WTC11 (cell line): ENCODE results near the gene CNPY3.

Experiments used
- CREB1 ChIP-seq: sonication (generic); formaldehyde crosslinking; IDR thresholded peaks from 2 replicates; pipeline ENCODE4 v1.8.0; 2023; ENCODE audit warnings: mild to moderate bottlenecking, missing genetic modification reagents
- SP1 ChIP-seq: sonication (generic); formaldehyde crosslinking; conservative IDR thresholded peaks from 2 replicates; pipeline ENCODE4 v1.8.1; 2022; ENCODE audit warnings: missing genetic modification reagents
- TF ChIP-seq, protein P1 (sequence below): fragments of 250-450 bp; sonication (Bioruptor Pico); conservative IDR thresholded peaks from 2 replicates; pipeline ENCODE4 v1.9.0; 2021; ENCODE audit warnings: mild to moderate bottlenecking
- TF ChIP-seq, protein P2 (sequence below): fragments of 200-600 bp; IDR thresholded peaks from 2 replicates; pipeline ENCODE4 v1.8.0; 2022; ENCODE audit warnings: antibody characterized with exemption
- TF ChIP-seq, protein P3 (sequence below): sonication (generic); formaldehyde crosslinking; IDR thresholded peaks from 2 replicates; pipeline ENCODE4 v1.8.0; 2022; ENCODE audit warnings: mild to moderate bottlenecking, missing genetic modification reagents

DNA sequence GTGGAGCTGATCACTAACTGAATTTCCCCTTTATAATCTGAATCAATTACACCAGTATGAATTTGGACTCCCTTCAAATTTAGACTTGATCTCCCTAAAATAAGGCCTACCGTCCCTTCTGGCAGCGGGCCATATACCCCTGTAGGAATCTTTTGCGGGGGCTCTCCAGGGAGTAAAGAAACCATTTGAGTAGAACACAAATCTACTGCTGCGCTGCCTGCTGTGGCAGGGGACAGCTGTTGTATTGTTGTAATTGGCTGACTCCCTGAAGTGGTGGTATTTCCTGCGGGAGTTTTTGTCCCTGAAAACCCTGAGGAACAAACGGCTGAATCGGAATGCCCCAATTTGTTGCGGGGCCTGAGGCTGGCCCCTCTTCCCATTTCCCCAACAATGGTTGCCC is 29.4 kb upstream of the CNPY3 start:
- TF ChIP-seq, protein P1, sequence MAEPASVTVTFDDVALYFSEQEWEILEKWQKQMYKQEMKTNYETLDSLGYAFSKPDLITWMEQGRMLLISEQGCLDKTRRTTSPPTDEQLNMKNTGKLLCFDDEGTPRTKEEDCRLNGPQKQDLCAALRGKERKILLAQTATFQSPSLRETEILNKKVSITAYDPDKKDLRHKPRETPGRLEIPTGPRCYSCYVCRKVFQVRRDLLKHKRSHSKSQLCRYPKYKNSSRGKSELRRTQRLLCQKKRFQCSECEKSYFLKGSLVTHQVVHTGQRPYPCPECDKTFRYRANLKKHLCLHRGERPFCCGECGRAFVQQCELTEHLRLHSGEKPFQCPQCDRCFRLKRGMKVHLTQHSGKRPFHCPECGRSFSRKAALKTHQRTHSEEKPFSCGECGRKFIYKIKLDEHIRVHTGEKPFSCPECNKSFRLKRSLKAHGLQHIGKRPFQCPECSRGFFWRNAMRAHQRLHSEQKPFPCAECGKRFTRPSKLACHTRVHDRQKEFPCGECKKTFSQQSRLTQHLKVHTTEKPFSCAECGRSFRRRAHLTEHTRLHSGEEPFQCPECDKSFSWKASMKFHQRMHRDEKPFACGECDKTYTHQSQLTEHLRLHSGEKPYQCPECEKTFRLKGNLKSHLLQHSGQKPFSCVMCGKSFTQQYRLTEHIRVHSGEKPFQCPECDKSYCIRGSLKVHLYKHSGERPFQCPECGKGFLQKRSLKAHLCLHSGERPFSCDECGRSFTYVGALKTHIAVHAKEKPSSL: no peak
- TF ChIP-seq, protein P2, sequence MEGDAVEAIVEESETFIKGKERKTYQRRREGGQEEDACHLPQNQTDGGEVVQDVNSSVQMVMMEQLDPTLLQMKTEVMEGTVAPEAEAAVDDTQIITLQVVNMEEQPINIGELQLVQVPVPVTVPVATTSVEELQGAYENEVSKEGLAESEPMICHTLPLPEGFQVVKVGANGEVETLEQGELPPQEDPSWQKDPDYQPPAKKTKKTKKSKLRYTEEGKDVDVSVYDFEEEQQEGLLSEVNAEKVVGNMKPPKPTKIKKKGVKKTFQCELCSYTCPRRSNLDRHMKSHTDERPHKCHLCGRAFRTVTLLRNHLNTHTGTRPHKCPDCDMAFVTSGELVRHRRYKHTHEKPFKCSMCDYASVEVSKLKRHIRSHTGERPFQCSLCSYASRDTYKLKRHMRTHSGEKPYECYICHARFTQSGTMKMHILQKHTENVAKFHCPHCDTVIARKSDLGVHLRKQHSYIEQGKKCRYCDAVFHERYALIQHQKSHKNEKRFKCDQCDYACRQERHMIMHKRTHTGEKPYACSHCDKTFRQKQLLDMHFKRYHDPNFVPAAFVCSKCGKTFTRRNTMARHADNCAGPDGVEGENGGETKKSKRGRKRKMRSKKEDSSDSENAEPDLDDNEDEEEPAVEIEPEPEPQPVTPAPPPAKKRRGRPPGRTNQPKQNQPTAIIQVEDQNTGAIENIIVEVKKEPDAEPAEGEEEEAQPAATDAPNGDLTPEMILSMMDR: no peak
- TF ChIP-seq CREB1 (CRISPR knock-in tag): no peak
- TF ChIP-seq SP1: no peak
- TF ChIP-seq, protein P3, sequence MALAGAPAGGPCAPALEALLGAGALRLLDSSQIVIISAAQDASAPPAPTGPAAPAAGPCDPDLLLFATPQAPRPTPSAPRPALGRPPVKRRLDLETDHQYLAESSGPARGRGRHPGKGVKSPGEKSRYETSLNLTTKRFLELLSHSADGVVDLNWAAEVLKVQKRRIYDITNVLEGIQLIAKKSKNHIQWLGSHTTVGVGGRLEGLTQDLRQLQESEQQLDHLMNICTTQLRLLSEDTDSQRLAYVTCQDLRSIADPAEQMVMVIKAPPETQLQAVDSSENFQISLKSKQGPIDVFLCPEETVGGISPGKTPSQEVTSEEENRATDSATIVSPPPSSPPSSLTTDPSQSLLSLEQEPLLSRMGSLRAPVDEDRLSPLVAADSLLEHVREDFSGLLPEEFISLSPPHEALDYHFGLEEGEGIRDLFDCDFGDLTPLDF: no peak
